Measurements from ENCODE around the gene GPN2. TPM values are rescaled to one million over a fixed set of nuclear protein-coding genes. Genes with fewer than 3 reads are reported as not detected.
A peak's percentile ranks its signal among the peaks of the same experiment; 100 is the strongest.

The GPN2 gene
- total and polyA plus RNA-seq, 4 donors = 9.5 to 12.7 (median 10.4) TPM

GRCh38 chr1:26921126-26921539, 31.1 kb upstream of the GPN2 start:
- H3K27me3 ChIP-seq (ENCODE audit: control insufficient read depth in 4 of 4, insufficient read depth in 4 of 4, low read length in 3 of 4) = no peaks in the 10 kb centered on the region
- H3K4me3 ChIP-seq (ENCODE audit: low read depth in 1 of 3, low read length in 3 of 3) = peak overlapping the region; percentile 13 to 41 (median 25)
- peak overlapping the region; percentile 60 to 81 for H3K9ac ChIP-seq (ENCODE audit: low read depth in 1 of 2, low read length in 2 of 2)
- WGBS = 15% methylated on average over 7 of the region's 7 CpGs
- H3K36me3 ChIP-seq (ENCODE audit: control insufficient read depth in 4 of 4, insufficient read depth in 3 of 4, low read depth in 1 of 4, low read length in 3 of 4) = peaks cover 1 to 9% (median 7%) of the 10 kb centered on the region in 4 donors
- no peak for TF ChIP-seq NR2F2 (IDR thresholded peaks at IDR 0.05)
- TF ChIP-seq YY1 (IDR thresholded peaks at IDR 0.05) = no peak
- no peak for TF ChIP-seq MAX (IDR thresholded peaks at IDR 0.05)
- no peaks in the 10 kb centered on the region for H3K9me3 ChIP-seq (ENCODE audit: control insufficient read depth in 4 of 4, low read length in 3 of 4)
- no peak for DNase-seq (ENCODE audit: low spot score)
- peaks cover 4 to 21% (median 14%) of the 10 kb centered on the region in 4 donors for H3K4me1 ChIP-seq (ENCODE audit: control insufficient read depth in 4 of 4, insufficient read depth in 4 of 4, low read length in 3 of 4)
- peak overlapping the region; percentile 89 to 90 for H3K27ac ChIP-seq (ENCODE audit: low read depth in 1 of 2, low read length in 2 of 2)

GRCh38 chr1:26915204-26915842, 25.2 kb upstream of the GPN2 start:
- Histone ChIP-seq H3K36me3 (ENCODE audit: control insufficient read depth in 4 of 4, insufficient read depth in 3 of 4, low read depth in 1 of 4, low read length in 3 of 4) (peaks cover 0 to 6% (median 0%) of the 10 kb centered on the region in 4 donors), H3K27ac (ENCODE audit: low read depth in 1 of 2, low read length in 2 of 2) (peak overlapping the region; percentile 72 to 88), H3K9ac (ENCODE audit: low read depth in 1 of 2, low read length in 2 of 2) (no peak overlapping the region), H3K4me3 (ENCODE audit: low read depth in 1 of 3, low read length in 3 of 3) (no peak overlapping the region), H3K27me3 (ENCODE audit: control insufficient read depth in 4 of 4, insufficient read depth in 4 of 4, low read length in 3 of 4) (no peaks in the 10 kb centered on the region), H3K9me3 (ENCODE audit: control insufficient read depth in 4 of 4, low read length in 3 of 4) (no peaks in the 10 kb centered on the region), H3K4me1 (ENCODE audit: control insufficient read depth in 4 of 4, insufficient read depth in 4 of 4, low read length in 3 of 4) (peaks cover 3 to 44% (median 30%) of the 10 kb centered on the region in 4 donors)
- DNase-seq (ENCODE audit: low spot score) = no peak
- peak; percentile 64 for TF ChIP-seq ATF3 (IDR thresholded peaks at IDR 0.05)
- peak; percentile 80 for TF ChIP-seq HNF4G (IDR thresholded peaks at IDR 0.05)
- TF ChIP-seq FOXA1 (IDR thresholded peaks at IDR 0.05) = peak; percentile 9
- TF ChIP-seq HNF4A (conservative IDR thresholded peaks at IDR 0.05) = peak; percentile 88 to 89
- peak; percentile 49 for TF ChIP-seq REST (IDR thresholded peaks at IDR 0.05)
- TF ChIP-seq RAD21 (IDR thresholded peaks at IDR 0.05) = peak; percentile 8 to 59
- no peak for TF ChIP-seq EGR1 (IDR thresholded peaks at IDR 0.05; ENCODE audit: low read depth in 2 of 2)
- TF ChIP-seq RXRA (IDR thresholded peaks at IDR 0.05) = peak; percentile 91
- peak; percentile 48 to 75 for TF ChIP-seq JUND (IDR thresholded peaks at IDR 0.05)
- no peak for TF ChIP-seq GABPA (IDR thresholded peaks at IDR 0.05 in 1 of 2, conservative IDR thresholded peaks at IDR 0.05 in 1 of 2)
- TF ChIP-seq MAX (IDR thresholded peaks at IDR 0.05) = peak; percentile 69
- peak; percentile 65 for TF ChIP-seq YY1 (IDR thresholded peaks at IDR 0.05)
- peak; percentile 33 for TF ChIP-seq FOXA2 (IDR thresholded peaks at IDR 0.05)
- peak; percentile 23 for TF ChIP-seq ZBTB33 (IDR thresholded peaks at IDR 0.05)
- TF ChIP-seq CTCF (IDR thresholded peaks at IDR 0.05; ENCODE audit: low read depth, low read length, missing input control) = no peak
- no peak for TF ChIP-seq NR2F2 (IDR thresholded peaks at IDR 0.05)
- TF ChIP-seq TAF1 (conservative IDR thresholded peaks at IDR 0.05) = no peak
- TF ChIP-seq SP1 (IDR thresholded peaks at IDR 0.05) = peak; percentile 91
- 25% methylated on average over 5 of the region's 5 CpGs for WGBS
